NCI-H1417 (cell line): ENCODE data around the gene KIAA0825.
"Not testable (repeated sequence)": the region's sequence is repeated elsewhere in the genome, so short reads cannot be mapped to it uniquely, and the experiment has no call there.

Experiments
- DNase-seq, 3 experiments: peaks; one replicate each; lab custom pipeline; 2025; lab: John Stamatoyannopoulos, UW

The KIAA0825 gene

GRCh38 chr5:94366811-94367210 lies 251.6 kb downstream of the KIAA0825 start:
- no peak for DNase-seq

- peak in 1 of 3 experiments; percentile 37 for DNase-seq
These were observed 255.5 kb downstream of the KIAA0825 start for GRCh38 chr5:94362857-94363256.

- peak in 2 of 3 experiments; percentile 37 for DNase-seq
These were observed 256.3 kb downstream of the KIAA0825 start for GRCh38 chr5:94361832-94362796.

- DNase-seq: no peak
These were observed 257.2 kb downstream of the KIAA0825 start for GRCh38 chr5:94361161-94361560.

- no peak for DNase-seq
These were observed 257.8 kb downstream of the KIAA0825 start for GRCh38 chr5:94360382-94361130.

- no peak for DNase-seq
These were observed 258.5 kb downstream of the KIAA0825 start for GRCh38 chr5:94359880-94360279.

- no peak for DNase-seq
These were observed 262.6 kb downstream of the KIAA0825 start for GRCh38 chr5:94355811-94356210.

- DNase-seq: not testable (repeated sequence)
These were observed 263.4 kb downstream of the KIAA0825 start for GRCh38 chr5:94354837-94355485.

- DNase-seq: no peak
These were observed 264.8 kb downstream of the KIAA0825 start for GRCh38 chr5:94353605-94354004.

GRCh38 chr5:94347130-94347529 lies 271.3 kb downstream of the KIAA0825 start:
- no peak for DNase-seq

GRCh38 chr5:94345257-94345656 lies 273.1 kb downstream of the KIAA0825 start:
- no peak for DNase-seq

GRCh38 chr5:94337617-94338016 lies 280.8 kb downstream of the KIAA0825 start:
- DNase-seq: no peak

GRCh38 chr5:94335936-94336335 lies 282.5 kb downstream of the KIAA0825 start:
- DNase-seq: no peak

GRCh38 chr5:94329115-94329514 lies 289.3 kb downstream of the KIAA0825 start:
- no peak for DNase-seq

GRCh38 chr5:94326586-94326985 lies 291.8 kb downstream of the KIAA0825 start:
- DNase-seq: no peak

- no peak for DNase-seq
These were observed 301.2 kb downstream of the KIAA0825 start for GRCh38 chr5:94316916-94317838.

GRCh38 chr5:94314460-94315131 lies 303.8 kb downstream of the KIAA0825 start:
- peak in 1 of 3 experiments; percentile 41 for DNase-seq

GRCh38 chr5:94313696-94314095 lies 304.7 kb downstream of the KIAA0825 start:
- DNase-seq: no peak

GRCh38 chr5:94313188-94313587 lies 305.2 kb downstream of the KIAA0825 start:
- DNase-seq: no peak

- no peak for DNase-seq
These were observed 306.1 kb downstream of the KIAA0825 start for GRCh38 chr5:94312298-94312697.

GRCh38 chr5:94310833-94311232 lies 307.6 kb downstream of the KIAA0825 start:
- DNase-seq: no peak
